ENCODE data around the gene RMRP.

The RMRP gene

GRCh38 chr9:35657546-35658136 is at the start of gene RMRP:
Gene RMRP, minus strand, starts transcription at chr9:35658019.
- peak; percentile 91 for DNase-seq

GRCh38 chr9:35706951-35707350 is 49.1 kb upstream of the RMRP start:
- no peak for DNase-seq

GRCh38 chr9:35705836-35706430 is 48.1 kb upstream of the RMRP start:
- DNase-seq: no peak

- no peak for DNase-seq
Observed at GRCh38 chr9:35705372-35705771, 47.6 kb upstream of the RMRP start.

GRCh38 chr9:35703906-35704672 is 46.3 kb upstream of the RMRP start:
- no peak for DNase-seq

GRCh38 chr9:35702696-35703095 is 44.9 kb upstream of the RMRP start:
- no peak for DNase-seq

GRCh38 chr9:35700942-35701341 is 43.1 kb upstream of the RMRP start:
- no peak for DNase-seq

- DNase-seq: no peak
Observed at GRCh38 chr9:35700031-35700430, 42.2 kb upstream of the RMRP start.

GRCh38 chr9:35698231-35698630 is 40.4 kb upstream of the RMRP start:
- no peak for DNase-seq

GRCh38 chr9:35697486-35697885 is 39.7 kb upstream of the RMRP start:
- DNase-seq: no peak

- DNase-seq: peak; percentile 21
Observed at GRCh38 chr9:35696520-35697215, 38.8 kb upstream of the RMRP start.

GRCh38 chr9:35695943-35696401 is 38.2 kb upstream of the RMRP start:
- DNase-seq: no peak

GRCh38 chr9:35691757-35692301 is 34.0 kb upstream of the RMRP start:
- no peak for DNase-seq

GRCh38 chr9:35691334-35691650 is 33.5 kb upstream of the RMRP start:
- no peak for DNase-seq

- DNase-seq: no peak
Observed at GRCh38 chr9:35690614-35691333, 33.0 kb upstream of the RMRP start.

- DNase-seq: no peak
Observed at GRCh38 chr9:35690294-35690613, 32.4 kb upstream of the RMRP start.

- no peak for DNase-seq
Observed at GRCh38 chr9:35689542-35690293, 31.9 kb upstream of the RMRP start, which contains the start of gene TPM2. Gene TPM2, minus strand, starts transcription at chr9:35689925. Its CDS starts 108 bp downstream, at chr9:35689817.

- DNase-seq: no peak
Observed at GRCh38 chr9:35688558-35689541, 31.0 kb upstream of the RMRP start.

GRCh38 chr9:35687972-35688557 is 30.2 kb upstream of the RMRP start:
- no peak for DNase-seq

GRCh38 chr9:35687306-35687705 is 29.5 kb upstream of the RMRP start:
- DNase-seq: no peak
